PC-3 (cell line): ENCODE data around the gene CDH6.

Source experiments
- CTCF ChIP-seq: fragments of 300-600 bp; sonication (generic); conservative IDR thresholded peaks from 2 replicates; pipeline ENCODE4 v1.5.1; 2017; ENCODE audit warnings: antibody characterized with exemption, low read depth, mild to moderate bottlenecking, low read length
- EZH2 ChIP-seq: fragments of 300-600 bp; sonication (generic); IDR thresholded peaks from one replicate; pipeline ENCODE4 v1.6.1; 2017; ENCODE audit warnings: antibody characterized with exemption, mild to moderate bottlenecking, low read length; ENCODE audit not compliant: unreplicated experiment
- EZH2phosphoT487 ChIP-seq: fragments of 300-600 bp; sonication (generic); IDR thresholded peaks from 2 replicates; pipeline ENCODE4 v1.6.1; 2018; ENCODE audit warnings: mild to moderate bottlenecking, antibody characterized with exemption, low read length, borderline replicate concordance

GRCh38 chr5:31229266-31229665 is 35.8 kb downstream of the CDH6 start:
- TF ChIP-seq CTCF = no peak
- no peak for TF ChIP-seq EZH2
- no peak for TF ChIP-seq EZH2phosphoT487
